RWPE2 (cell line): Measurements from ENCODE around the gene CXCL14.
A peak's percentile ranks its signal among the peaks of the same experiment; 100 is the strongest.

Experiments
- ATAC-seq: fragments of 200-7000 bp; cut with Tn5 transposase; 3 replicates; pipeline ENCODE4 v1.9.1; 2021; ENCODE audit warnings: low read depth
- DNase-seq: peaks from one replicate; pipeline ENCODE4 v3.0.0-alpha.2; 2020; ENCODE audit warnings: low spot score
- H3K27ac ChIP-seq: fragments of 450-650 bp; 2 replicates; pipeline ENCODE4 v1.5.1; 2017; ENCODE audit warnings: mild to moderate bottlenecking; ENCODE audit not compliant: poor library complexity, severe bottlenecking
- H3K27me3 ChIP-seq: fragments of 250-450 bp; sonication (Bioruptor Pico); 2 replicates; pipeline ENCODE4 v1.5.1; 2021; ENCODE audit warnings: mild to moderate bottlenecking, moderate library complexity; ENCODE audit not compliant: insufficient read depth, poor library complexity, severe bottlenecking
- H3K36me3 ChIP-seq: fragments of 250-450 bp; sonication (Bioruptor Pico); 2 replicates; pipeline ENCODE4 v1.5.1; 2020; ENCODE audit warnings: low read depth, mild to moderate bottlenecking, moderate library complexity
- H3K4me1 ChIP-seq: fragments of 250-450 bp; sonication (Bioruptor Pico); 2 replicates; pipeline ENCODE4 v1.5.1; 2021; ENCODE audit warnings: mild to moderate bottlenecking, moderate library complexity; ENCODE audit not compliant: insufficient read depth, poor library complexity, severe bottlenecking
- H3K4me3 ChIP-seq: fragments of 250-450 bp; sonication (Bioruptor Pico); 2 replicates; pipeline ENCODE4 v1.5.1; 2021; ENCODE audit warnings: mild to moderate bottlenecking, moderate library complexity; ENCODE audit not compliant: severe bottlenecking
- H3K9me3 ChIP-seq: fragments of 250-450 bp; sonication (Bioruptor Pico); 2 replicates; pipeline ENCODE4 v1.5.1; 2021; ENCODE audit warnings: mild to moderate bottlenecking, moderate library complexity; ENCODE audit not compliant: severe bottlenecking
- TF ChIP-seq, protein P1 (sequence below): fragments of 450-650 bp; IDR thresholded peaks from one replicate; pipeline ENCODE4 v1.5.1; 2017; ENCODE audit warnings: mild to moderate bottlenecking, moderate library complexity; ENCODE audit not compliant: poor library complexity, severe bottlenecking

Gene CXCL14

DNA sequence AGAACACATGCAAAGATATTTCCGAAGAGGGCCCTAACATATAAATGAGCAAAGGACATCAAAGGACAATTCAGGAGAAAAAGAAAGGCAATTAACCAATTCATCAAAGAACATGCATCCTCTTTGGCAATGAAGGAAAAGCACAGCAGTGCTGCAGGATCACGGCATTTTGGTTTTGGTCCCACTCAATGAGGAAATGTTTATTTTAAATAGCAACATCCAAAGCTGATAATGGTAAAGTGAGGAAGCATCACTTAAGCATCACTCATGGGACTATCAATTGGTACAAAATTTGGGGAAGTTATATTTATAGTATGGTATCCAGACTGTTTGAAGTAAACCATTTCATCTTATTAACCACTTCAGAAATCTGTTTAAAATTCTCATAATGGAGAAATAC, 5.5 kb upstream of the CXCL14 start:
- H3K4me3 ChIP-seq = no peak overlapping the region
- H3K27ac ChIP-seq = no peak overlapping the region
- no peaks in the 10 kb centered on the region for H3K9me3 ChIP-seq
- H3K36me3 ChIP-seq = no peaks in the 10 kb centered on the region
- ATAC-seq (no peak), DNase-seq (no peak)
- H3K27me3 ChIP-seq = peaks cover 22% of the 10 kb centered on the region
- no peaks in the 10 kb centered on the region for H3K4me1 ChIP-seq
- TF ChIP-seq, protein P1, sequence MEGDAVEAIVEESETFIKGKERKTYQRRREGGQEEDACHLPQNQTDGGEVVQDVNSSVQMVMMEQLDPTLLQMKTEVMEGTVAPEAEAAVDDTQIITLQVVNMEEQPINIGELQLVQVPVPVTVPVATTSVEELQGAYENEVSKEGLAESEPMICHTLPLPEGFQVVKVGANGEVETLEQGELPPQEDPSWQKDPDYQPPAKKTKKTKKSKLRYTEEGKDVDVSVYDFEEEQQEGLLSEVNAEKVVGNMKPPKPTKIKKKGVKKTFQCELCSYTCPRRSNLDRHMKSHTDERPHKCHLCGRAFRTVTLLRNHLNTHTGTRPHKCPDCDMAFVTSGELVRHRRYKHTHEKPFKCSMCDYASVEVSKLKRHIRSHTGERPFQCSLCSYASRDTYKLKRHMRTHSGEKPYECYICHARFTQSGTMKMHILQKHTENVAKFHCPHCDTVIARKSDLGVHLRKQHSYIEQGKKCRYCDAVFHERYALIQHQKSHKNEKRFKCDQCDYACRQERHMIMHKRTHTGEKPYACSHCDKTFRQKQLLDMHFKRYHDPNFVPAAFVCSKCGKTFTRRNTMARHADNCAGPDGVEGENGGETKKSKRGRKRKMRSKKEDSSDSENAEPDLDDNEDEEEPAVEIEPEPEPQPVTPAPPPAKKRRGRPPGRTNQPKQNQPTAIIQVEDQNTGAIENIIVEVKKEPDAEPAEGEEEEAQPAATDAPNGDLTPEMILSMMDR = no peak

DNA sequence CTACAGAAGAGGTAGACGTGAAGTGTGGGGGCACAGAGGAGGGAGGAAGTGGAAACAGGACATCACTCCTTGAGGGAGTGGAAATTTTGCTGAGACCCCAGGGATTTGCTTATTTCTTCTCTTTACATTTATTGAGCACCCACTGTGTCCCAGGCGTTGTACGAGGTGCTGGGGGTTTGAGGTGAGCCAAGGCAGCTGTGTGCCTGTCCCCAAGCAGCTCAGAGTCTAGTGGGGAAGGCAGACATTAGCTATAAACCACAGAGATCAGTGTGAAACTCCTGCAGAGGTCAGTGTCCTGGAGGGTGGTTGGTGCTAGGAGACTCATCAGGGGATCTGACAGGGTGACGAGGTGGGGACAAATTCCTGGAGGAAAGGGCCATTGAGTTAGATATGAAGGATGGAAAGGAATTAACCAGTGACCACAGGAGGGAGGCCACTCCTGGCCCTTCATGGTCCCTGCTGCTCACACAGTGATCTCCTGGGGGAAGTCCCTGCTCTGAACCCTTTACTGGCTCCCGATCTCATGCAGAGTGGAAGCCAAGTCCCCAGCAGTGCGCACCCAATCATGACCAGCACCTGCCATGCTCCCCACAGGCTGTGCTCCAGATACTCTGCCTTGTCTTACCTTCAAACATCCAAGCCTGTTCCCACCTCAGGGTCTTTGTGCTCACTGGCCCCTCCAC, 3.4 kb upstream of the CXCL14 start:
- Histone ChIP-seq H3K4me3 (no peak overlapping the region), H3K4me1 (no peaks in the 10 kb centered on the region), H3K9me3 (no peaks in the 10 kb centered on the region), H3K27ac (no peak overlapping the region), H3K36me3 (no peaks in the 10 kb centered on the region), H3K27me3 (peaks cover 39% of the 10 kb centered on the region)
- TF ChIP-seq, protein P1 = no peak
- DNase-seq (no peak), ATAC-seq (no peak)

DNA sequence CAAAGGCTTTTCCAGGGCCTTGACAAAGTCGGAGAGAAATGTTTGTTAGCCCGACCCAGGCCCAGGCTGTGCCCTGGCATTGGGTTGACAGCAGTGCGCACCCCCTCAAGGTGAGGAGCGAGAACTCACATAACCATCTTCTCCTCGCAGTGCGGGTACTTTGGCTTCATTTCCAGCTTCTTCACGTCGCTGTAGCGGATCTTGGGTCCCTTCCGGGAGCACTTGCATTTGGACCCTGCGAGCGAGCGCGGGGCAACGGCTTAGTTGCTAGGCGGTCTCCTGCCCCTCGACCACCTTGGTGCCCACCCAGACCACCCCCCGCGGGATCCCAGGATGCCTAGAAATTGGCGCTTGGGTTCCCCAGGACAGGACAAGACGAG, 496 bp downstream of the CXCL14 start:
- TF ChIP-seq, protein P1 = no peak
- DNase-seq = no peak
- no peaks in the 10 kb centered on the region for H3K4me1 ChIP-seq
- no peaks in the 10 kb centered on the region for H3K36me3 ChIP-seq
- peaks cover 36% of the 10 kb centered on the region for H3K27me3 ChIP-seq
- no peak overlapping the region for H3K27ac ChIP-seq
- H3K9me3 ChIP-seq = no peaks in the 10 kb centered on the region
- no peak for ATAC-seq
- H3K4me3 ChIP-seq = peak overlapping the region; percentile 13

DNA sequence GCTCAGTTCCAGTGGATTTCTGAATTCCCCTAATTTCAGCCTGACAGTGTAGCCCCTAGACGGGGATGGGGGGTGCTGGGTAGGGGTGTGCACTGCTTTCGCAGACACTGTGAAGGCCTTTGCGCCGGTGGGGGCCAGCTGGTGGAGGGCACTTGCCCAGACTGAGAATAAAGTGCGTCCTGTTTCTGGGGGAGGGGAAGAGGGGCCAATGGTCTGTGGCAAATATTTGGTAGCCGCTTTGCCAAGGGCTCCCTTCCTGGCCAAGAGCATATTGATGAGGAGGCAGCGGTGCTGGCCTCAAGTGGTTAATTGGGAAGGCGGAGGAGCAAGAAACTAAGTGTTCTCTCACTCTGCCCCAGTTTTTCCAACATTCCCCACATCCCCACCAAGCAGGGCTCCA, 1.4 kb downstream of the CXCL14 start:
- DNase-seq (no peak), ATAC-seq (no peak)
- Histone ChIP-seq H3K9me3 (no peaks in the 10 kb centered on the region), H3K4me3 (no peak overlapping the region), H3K36me3 (no peaks in the 10 kb centered on the region), H3K4me1 (no peaks in the 10 kb centered on the region), H3K27ac (no peak overlapping the region), H3K27me3 (peaks cover 33% of the 10 kb centered on the region)
- TF ChIP-seq, protein P1 = no peak

DNA sequence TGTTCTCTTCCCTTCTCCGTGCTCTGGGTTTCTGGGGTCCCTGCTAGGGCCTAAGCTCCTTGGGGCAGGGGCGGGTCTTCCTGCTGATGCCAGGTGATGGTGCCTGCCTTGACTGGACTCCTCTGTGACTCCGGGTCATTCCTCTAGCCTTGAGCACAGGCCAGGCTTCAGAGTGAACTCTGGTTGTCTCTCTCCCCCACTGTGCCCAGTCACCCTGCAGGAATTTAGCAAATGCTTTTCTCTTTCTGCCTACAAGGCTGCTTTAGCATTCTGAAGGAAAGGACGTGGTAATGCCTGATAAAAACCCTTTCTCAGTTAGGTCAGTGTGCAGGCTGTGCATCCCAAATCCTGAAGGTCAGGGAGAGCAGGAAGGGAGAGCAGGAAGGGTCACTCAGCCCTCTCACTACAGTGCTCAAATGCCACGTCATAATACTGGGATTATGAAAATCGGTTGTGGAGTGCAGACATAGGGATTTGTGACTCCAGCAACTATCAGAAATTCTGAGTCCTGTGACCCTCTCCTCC, 2.7 kb downstream of the CXCL14 start:
- Histone ChIP-seq H3K4me1 (no peaks in the 10 kb centered on the region), H3K36me3 (no peaks in the 10 kb centered on the region), H3K27ac (no peak overlapping the region), H3K27me3 (peaks cover 33% of the 10 kb centered on the region), H3K9me3 (no peaks in the 10 kb centered on the region), H3K4me3 (no peak overlapping the region)
- TF ChIP-seq, protein P1 = no peak
- no peak for DNase-seq
- no peak for ATAC-seq
